ENCODE data around the gene CREB3L1. TPM values are rescaled to one million over a fixed set of nuclear protein-coding genes. Genes with fewer than 3 reads are reported as not detected.

Gene CREB3L1
- total RNA-seq, 6 experiments from 2014 or later: 282 to 328 (median 310) TPM

DNA sequence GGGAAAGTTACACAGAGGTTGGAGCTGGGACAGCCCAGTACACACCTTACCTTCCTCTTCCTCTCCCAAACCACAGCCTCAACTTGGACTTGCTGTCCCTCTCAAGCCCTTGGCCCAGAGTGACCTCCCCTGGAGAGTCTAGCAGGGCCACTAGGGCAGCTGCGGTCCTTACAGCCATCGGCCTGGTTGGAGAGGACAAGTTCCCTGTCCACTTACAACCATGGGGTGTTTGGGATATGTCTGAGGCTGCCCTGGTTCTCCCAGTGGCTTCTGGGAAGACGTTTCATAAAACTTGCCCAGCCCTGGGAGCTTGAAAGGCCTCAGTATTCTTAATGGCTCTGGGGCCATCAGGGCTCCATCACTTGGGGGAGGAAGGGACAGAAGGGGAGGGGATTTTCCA, 56.7 kb downstream of the CREB3L1 start:
- no peak for TF ChIP-seq CTCF (IDR thresholded peaks at IDR 0.05)
- no peaks in the 10 kb centered on the region for H3K36me3 Mint-ChIP-seq (ENCODE audit: low read depth)
- H3K27ac Mint-ChIP-seq: no peak overlapping the region
- peaks cover 25% of the 10 kb centered on the region for H3K4me1 Mint-ChIP-seq (ENCODE audit: low read depth)
- H3K27me3 Mint-ChIP-seq (ENCODE audit: insufficient read depth): peaks cover 51% of the 10 kb centered on the region
- H3K9me3 Mint-ChIP-seq: no peaks in the 10 kb centered on the region
- H3K4me3 Mint-ChIP-seq: no peak overlapping the region
- no peak for DNase-seq

DNA sequence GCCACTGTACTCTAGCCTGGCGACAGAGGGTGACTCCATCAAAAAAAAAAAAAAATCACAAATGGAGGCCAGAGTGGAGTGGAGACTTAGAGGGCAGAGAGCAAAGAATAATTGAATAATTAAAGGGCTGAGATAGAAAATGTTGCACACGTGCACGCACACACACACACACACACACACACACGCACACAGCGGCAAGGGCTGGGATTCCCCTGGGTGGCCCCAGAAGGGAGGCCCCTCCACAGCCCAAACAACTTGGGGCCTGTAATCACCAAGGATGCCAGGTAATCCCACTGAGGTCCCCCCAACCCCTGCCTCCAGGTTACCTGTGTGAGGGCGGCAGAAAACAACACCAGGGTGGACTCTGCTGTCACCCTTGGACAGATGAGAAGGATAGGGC, 57.8 kb downstream of the CREB3L1 start:
- H3K4me3 Mint-ChIP-seq: no peak overlapping the region
- no peaks in the 10 kb centered on the region for H3K9me3 Mint-ChIP-seq
- no peak for DNase-seq
- TF ChIP-seq CTCF (IDR thresholded peaks at IDR 0.05): no peak
- no peak overlapping the region for H3K27ac Mint-ChIP-seq
- no peaks in the 10 kb centered on the region for H3K36me3 Mint-ChIP-seq (ENCODE audit: low read depth)
- peaks cover 25% of the 10 kb centered on the region for H3K4me1 Mint-ChIP-seq (ENCODE audit: low read depth)
- peaks cover 46% of the 10 kb centered on the region for H3K27me3 Mint-ChIP-seq (ENCODE audit: insufficient read depth)

DNA sequence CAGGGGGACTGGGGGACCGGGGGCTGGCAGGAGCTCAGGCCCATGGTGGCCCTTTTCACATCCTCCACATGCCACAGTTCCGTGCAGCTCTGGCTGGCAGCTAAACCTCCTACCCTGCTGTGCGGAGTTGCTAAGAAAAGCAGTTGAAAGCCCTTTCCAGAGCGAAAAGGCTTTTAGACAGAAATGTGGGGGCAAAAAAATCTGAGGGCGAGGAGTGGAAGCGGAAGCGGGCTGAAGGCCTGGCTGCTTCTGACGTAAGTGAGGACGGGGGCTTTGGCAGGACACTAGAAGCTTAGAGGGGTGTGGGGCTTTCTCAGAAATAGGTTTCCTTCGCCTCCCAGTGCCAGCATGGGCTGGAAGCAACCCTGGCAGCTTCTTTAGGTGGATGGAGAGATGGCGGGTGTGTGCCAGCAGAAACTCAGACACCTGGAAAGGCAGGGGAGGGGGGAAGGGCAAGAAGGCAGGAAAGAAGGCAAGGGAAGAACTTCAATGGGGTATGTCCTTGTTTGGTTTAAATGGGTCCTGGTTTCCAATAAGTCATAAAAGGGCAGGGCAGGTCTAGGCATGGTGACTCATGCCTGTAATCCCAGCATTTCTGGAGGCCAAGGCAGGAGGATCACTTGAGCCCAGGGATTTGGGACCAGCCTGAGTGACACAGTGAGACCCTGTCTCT, 58.6 kb downstream of the CREB3L1 start:
- peaks cover 38% of the 10 kb centered on the region for H3K27me3 Mint-ChIP-seq (ENCODE audit: insufficient read depth)
- H3K4me3 Mint-ChIP-seq: no peak overlapping the region
- DNase-seq: no peak
- H3K4me1 Mint-ChIP-seq (ENCODE audit: low read depth): peaks cover 18% of the 10 kb centered on the region
- H3K9me3 Mint-ChIP-seq: no peaks in the 10 kb centered on the region
- no peaks in the 10 kb centered on the region for H3K36me3 Mint-ChIP-seq (ENCODE audit: low read depth)
- no peak overlapping the region for H3K27ac Mint-ChIP-seq
- TF ChIP-seq CTCF (IDR thresholded peaks at IDR 0.05): no peak

DNA sequence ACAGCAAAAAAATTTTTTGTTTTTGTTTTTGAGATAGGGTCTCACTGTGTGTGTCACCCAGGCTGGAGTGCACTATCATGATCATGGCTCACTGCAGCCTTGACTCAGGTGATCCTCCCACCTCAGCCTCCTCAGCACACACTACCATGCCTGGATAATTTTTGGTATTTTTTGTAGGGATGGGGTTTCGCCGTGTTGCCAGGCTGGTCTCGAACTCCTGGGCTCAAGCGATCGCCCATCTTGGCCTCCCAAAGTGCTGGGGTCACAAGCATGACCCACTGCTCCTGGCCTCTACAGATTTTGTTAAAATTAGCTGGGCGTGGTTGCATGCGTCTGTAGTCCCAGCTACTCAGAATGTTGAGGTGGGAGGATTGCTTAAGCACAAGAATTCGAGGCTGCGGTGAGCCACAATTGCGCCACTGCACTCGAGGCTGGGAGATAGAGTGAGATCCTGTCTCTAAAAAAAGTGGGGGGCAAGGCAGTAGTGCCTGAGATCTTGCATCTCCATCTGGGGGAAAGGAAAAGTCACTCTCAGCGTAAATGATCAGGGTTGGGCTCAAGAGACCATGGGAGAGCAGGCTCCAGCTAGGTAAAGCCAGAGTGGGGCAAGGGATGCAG, 59.2 kb downstream of the CREB3L1 start:
- Mint-ChIP-seq H3K27me3 (ENCODE audit: insufficient read depth) (peaks cover 32% of the 10 kb centered on the region), H3K27ac (no peak overlapping the region), H3K4me1 (ENCODE audit: low read depth) (peaks cover 18% of the 10 kb centered on the region), H3K36me3 (ENCODE audit: low read depth) (no peaks in the 10 kb centered on the region), H3K9me3 (no peaks in the 10 kb centered on the region), H3K4me3 (no peak overlapping the region)
- TF ChIP-seq CTCF (IDR thresholded peaks at IDR 0.05): no peak
- DNase-seq: no peak

- no peak for DNase-seq
- no peaks in the 10 kb centered on the region for H3K36me3 Mint-ChIP-seq (ENCODE audit: low read depth)
- no peak overlapping the region for H3K4me3 Mint-ChIP-seq
- peaks cover 24% of the 10 kb centered on the region for H3K27me3 Mint-ChIP-seq (ENCODE audit: insufficient read depth)
- TF ChIP-seq CTCF (IDR thresholded peaks at IDR 0.05): no peak
- H3K27ac Mint-ChIP-seq: no peak overlapping the region
- no peaks in the 10 kb centered on the region for H3K9me3 Mint-ChIP-seq
- peaks cover 23% of the 10 kb centered on the region for H3K4me1 Mint-ChIP-seq (ENCODE audit: low read depth)
Measured at GRCh38 chr11:46337626-46338345, 60.3 kb downstream of the CREB3L1 start.

All from HFFc6 (cell line).